HepG2 (cell line): Measurements from ENCODE around the gene CASKIN2. TPM values are rescaled to one million over a fixed set of nuclear protein-coding genes. Genes with fewer than 3 reads are reported as not detected.

Source experiments
- ATAC-seq: fragments of 200-7000 bp; cut with Tn5 transposase; 3 replicates; pipeline ENCODE4 v1.9.1; 2020; ENCODE audit warnings: mild to moderate bottlenecking, moderate library complexity
- BruUV-seq: library from RNA; stranded (reverse); fragments of 400-500 nt; replicated peaks from 2 replicates; lab custom pipeline; 2021; lab: Mats Ljungman, UMichigan
- CTCF ChIA-PET: fragments of 300-600 bp; formaldehyde crosslinking; extraction: SDS; loops from one replicate; lab custom pipeline; 2021; ENCODE audit warnings: low total read pairs, inconsistent platforms, low intra/inter-chr PET ratio; lab: Yijun Ruan, JAX
- POLR2A ChIA-PET: fragments of 350-600 bp; sonication (Branson Sonifier 250); formaldehyde crosslinking; loops from one replicate; lab custom pipeline; 2020; ENCODE audit warnings: antibody characterized with exemption, inconsistent platforms; lab: Yijun Ruan, JAX
- DNase-seq: peaks from one replicate; pipeline ENCODE4 v3.0.0-alpha.2; 2015; ENCODE audit warnings: low spot score
- FAIRE-seq: peaks from 3 replicates; lab custom pipeline; 2011; peaks lifted over from hg19 to GRCh38; lab: Jason Lieb, UNC
- H2AFZ ChIP-seq: one replicate; pipeline ENCODE4 v1.6.1; 2011; ENCODE audit warnings: low read length, inconsistent platforms
- H3K27ac ChIP-seq: fragments of 300-600 bp; 3 replicates; pipeline ENCODE4 v1.8.0; 2011; ENCODE audit warnings: mixed run types, mild to moderate bottlenecking, mixed read lengths, low read length, inconsistent platforms; ENCODE audit not compliant: insufficient read depth; ENCODE audit errors: extremely low read length
- H3K27me3 ChIP-seq, 2 experiments: fragments of 200-600 bp in 1 of 2; 2 replicates in 1 of 2; 3 replicates in 1 of 2; pipeline versions ENCODE4 v1.6.0 to v1.8.0; 2011; ENCODE audit warnings: low read length in 2 of 2, mild to moderate bottlenecking in 2 of 2, moderate library complexity in 2 of 2, inconsistent platforms in 1 of 2; ENCODE audit not compliant: insufficient read depth in 2 of 2, control insufficient read depth in 1 of 2
- H3K36me3 ChIP-seq, 2 experiments: fragments of 200-600 bp in 1 of 2; replicated peaks in 1 of 2; 2 replicates in 1 of 2; 3 replicates in 1 of 2; pipeline versions ENCODE4 v1.5.1 to v1.8.0; 2011; ENCODE audit warnings: low read length in 2 of 2, inconsistent platforms in 1 of 2; ENCODE audit not compliant: insufficient read depth in 2 of 2, control insufficient read depth in 1 of 2
- H3K4me1 ChIP-seq: 2 replicates; pipeline ENCODE4 v1.5.1; 2012; ENCODE audit warnings: low read length, inconsistent platforms; ENCODE audit not compliant: insufficient read depth
- H3K4me2 ChIP-seq: 2 replicates; pipeline ENCODE4 v1.6.0; 2011; ENCODE audit warnings: low read depth, low read length, inconsistent platforms
- H3K4me3 ChIP-seq, 3 experiments: fragments of 200-600 bp in 1 of 3; sonication (generic), shearing (Covaris generic) in 1 of 3; replicated peaks in 1 of 3; 2 replicates each; pipeline ENCODE4 v1.5.1; 2011 to 2016; ENCODE audit warnings: low read length in 3 of 3, inconsistent platforms in 2 of 3, low read depth in 2 of 3, mild to moderate bottlenecking in 2 of 3, control low read depth in 1 of 3, mixed read lengths in 1 of 3; ENCODE audit not compliant: insufficient read depth in 1 of 3
- H3K79me2 ChIP-seq: one replicate; pipeline ENCODE4 v1.6.1; 2011; ENCODE audit warnings: low read length, inconsistent platforms; ENCODE audit not compliant: insufficient read depth
- H3K9ac ChIP-seq: 2 replicates; pipeline ENCODE4 v1.6.0; 2011; ENCODE audit warnings: mild to moderate bottlenecking, low read depth, low read length, inconsistent platforms; ENCODE audit not compliant: insufficient read depth
- H3K9me3 ChIP-seq: 2 replicates; pipeline ENCODE4 v1.5.1; 2012; ENCODE audit warnings: mild to moderate bottlenecking, low read length
- H4K20me1 ChIP-seq: 2 replicates; pipeline ENCODE4 v1.6.0; 2011; ENCODE audit warnings: inconsistent platforms, mild to moderate bottlenecking, low read length, moderate library complexity; ENCODE audit not compliant: insufficient read depth
- AHR ChIP-seq: IDR thresholded peaks from 2 replicates; pipeline ENCODE4 v1.6.1; 2018; ENCODE audit warnings: missing genetic modification reagents, missing compliant biosample characterization
- ATF7-NPFF ChIP-seq: sonication (generic); formaldehyde crosslinking; IDR thresholded peaks from 2 replicates; pipeline ENCODE4 v1.8.1; 2023; ENCODE audit warnings: mild to moderate bottlenecking, low read depth, missing genetic modification reagents, moderate library complexity
- CREM ChIP-seq, 2 experiments: sonication (generic) in 1 of 2; formaldehyde crosslinking in 1 of 2; IDR thresholded peaks; 2 replicates each; pipeline versions ENCODE4 v1.4.0 to v1.6.1; 2016 to 2020; ENCODE audit warnings: antibody characterized with exemption in 1 of 2, mild to moderate bottlenecking in 1 of 2, missing genetic modification reagents in 1 of 2
- EEA1 ChIP-seq: sonication (generic); formaldehyde crosslinking; IDR thresholded peaks from 2 replicates; pipeline ENCODE4 v1.5.1; 2020; ENCODE audit warnings: mild to moderate bottlenecking, missing genetic modification reagents, borderline replicate concordance
- HES4 ChIP-seq: sonication (generic); formaldehyde crosslinking; IDR thresholded peaks from 2 replicates; pipeline ENCODE4 v1.9.0; 2021; ENCODE audit warnings: mild to moderate bottlenecking, missing genetic modification reagents, borderline replicate concordance
- HNF4G ChIP-seq, 2 experiments: sonication (generic) in 1 of 2; formaldehyde crosslinking in 1 of 2; IDR thresholded peaks; 2 replicates each; pipeline versions ENCODE4 v1.4.0 to v1.6.1; 2011 to 2020; ENCODE audit warnings: borderline replicate concordance in 2 of 2, low read depth in 2 of 2, mild to moderate bottlenecking in 2 of 2, low read length in 1 of 2, missing genetic modification reagents in 1 of 2, moderate library complexity in 1 of 2
- NONO ChIP-seq, 2 experiments: fragments of 450-650 bp in 1 of 2; sonication (generic) in 1 of 2; formaldehyde crosslinking in 1 of 2; IDR thresholded peaks in 1 of 2; conservative IDR thresholded peaks in 1 of 2; 2 replicates each; pipeline versions ENCODE4 v1.6.1 to v1.8.0; 2017 to 2022; ENCODE audit warnings: mild to moderate bottlenecking in 1 of 2, missing genetic modification reagents in 1 of 2, moderate library complexity in 1 of 2
- XRCC5 ChIP-seq: fragments of 200-400 bp; formaldehyde crosslinking; optimal IDR thresholded peaks from 2 replicates; pipeline ENCODE3; 2017; ENCODE audit warnings: mild to moderate bottlenecking, low read length
- ZNF607 ChIP-seq: sonication (generic); formaldehyde crosslinking; IDR thresholded peaks from 2 replicates; pipeline ENCODE4 v1.5.1; 2020; ENCODE audit warnings: missing genetic modification reagents, mild to moderate bottlenecking, borderline replicate concordance
- ZNF746 ChIP-seq: sonication (generic); formaldehyde crosslinking; IDR thresholded peaks from 2 replicates; pipeline ENCODE4 v1.8.0; 2022; ENCODE audit warnings: mild to moderate bottlenecking, missing genetic modification reagents
- ZNF850 ChIP-seq: sonication (generic); formaldehyde crosslinking; conservative IDR thresholded peaks from 2 replicates; pipeline ENCODE4 v1.9.0; 2021; ENCODE audit warnings: mild to moderate bottlenecking, missing genetic modification reagents
- WGBS: methylation state at CpG from one replicate; pipeline ENCODE4 v1.1.6; 2017; ENCODE audit warnings: low lambda C conversion rate; 5-methylcytosine and 5-hydroxymethylcytosine counted together
- in situ Hi-C: cut with HindIII; loops from 2 replicates; pipeline ENCODE4 v1.10.0; 2017; ENCODE audit warnings: low pct_unique_long_range_greater_than_20kb; ENCODE audit not compliant: extremely low pct_ligation_motif_present
- intact Hi-C: fragments of 100-400 bp; cut with micrococcal nuclease; formaldehyde crosslinking; loops from one replicate; pipeline ENCODE4 v1.10.0; 2022; ENCODE audit not compliant: unreplicated experiment
- polyA plus RNA-seq, 8 experiments: library from polyadenylated mRNA; depleted of rRNA in 3 of 8; stranded (reverse) in 7 of 8; unstranded in 1 of 8; fragments of >200 nt; fragmentation: Illumina TruSeq in 4 of 8; extraction: Trizol in 4 of 8; gene quantifications; 2 replicates each; pipeline versions ENCODE4 v1.2.1 to v1.2.3, GENCODE V29; 2011 to 2016; ENCODE audit warnings: low read depth in 4 of 8, missing spikeins in 1 of 8, mixed read lengths in 1 of 8; ENCODE audit not compliant: insufficient read depth in 1 of 8
- total RNA-seq, 5 experiments: library from RNA; depleted of rRNA; stranded (reverse); fragments of >200 nt; fragmentation: Illumina TruSeq; extraction: Trizol; gene quantifications; 2 replicates each; pipeline ENCODE4 v1.2.3, GENCODE V29; 2016; ENCODE audit warnings: low read depth in 1 of 5
- TF ChIP-seq, protein P1 (sequence below): IDR thresholded peaks from 2 replicates; pipeline ENCODE4 v1.6.1; 2012; ENCODE audit warnings: inconsistent platforms
- TF ChIP-seq, protein P2 (sequence below): sonication (generic); formaldehyde crosslinking; IDR thresholded peaks from 2 replicates; pipeline ENCODE4 v1.5.0; 2020; ENCODE audit warnings: mild to moderate bottlenecking, missing genetic modification reagents

Gene CASKIN2
- total and polyA plus RNA-seq, 2 of the 13 experiments (the other 11 are each of a cell fraction or from before 2014, with no cell fraction given), result 5.2 to 7.8 TPM

- intact Hi-C loops (loop anchor here (1.0 to 5.0 kb wide), 3 partner anchors 8 to 62 kb away; partner anchors contain the start of gene MYO15B), in situ Hi-C loops (no loop called here)
- H3K36me3 ChIP-seq, result peaks cover 1 to 21% of the 10 kb centered on the region in 2 experiments; a peak in 3 of 5 replicates
- H2AFZ ChIP-seq, result no peak within 1 kb of the TSS
- H3K9ac ChIP-seq, result peak within 1 kb of the TSS; percentile 63
- no TSS peak for BruUV-seq
- H3K27me3 ChIP-seq, result no peaks in the 10 kb centered on the region
- peak within 1 kb of the TSS; percentile 85 to 95 (median 86) for H3K4me3 ChIP-seq
- FAIRE-seq (no peak), ATAC-seq (peak; percentile 81), DNase-seq (peak; percentile 83)
- peak within 1 kb of the TSS; percentile 72 for H3K27ac ChIP-seq
- H4K20me1 ChIP-seq, result peaks cover 5% of the 10 kb centered on the region; the same call in 1 of the 2 replicates
- H3K4me2 ChIP-seq, result peak within 1 kb of the TSS; percentile 82
- under 1% methylated on average over 29 of the region's 108 CpGs for WGBS
- ChIA-PET POLR2A (interaction anchor here (0.8 to 3.0 kb wide), 21 partner anchors 9 to 254 kb away, joined by 3 to 29 read pairs (median 6); partner anchors contain the start of genes TMEM94 and TSEN54), CTCF (interaction anchor here (0.9 to 2.7 kb wide), 4 partner anchors 9 to 99 kb away, joined by 4 to 26 read pairs (median 8); partner anchors contain the start of genes CASKIN2 and TSEN54)
- no peaks in the 10 kb centered on the region for H3K9me3 ChIP-seq
- peaks cover 20% of the 10 kb centered on the region for H3K79me2 ChIP-seq
- peaks cover 21% of the 10 kb centered on the region for H3K4me1 ChIP-seq
- TF ChIP-seq, protein P1, sequence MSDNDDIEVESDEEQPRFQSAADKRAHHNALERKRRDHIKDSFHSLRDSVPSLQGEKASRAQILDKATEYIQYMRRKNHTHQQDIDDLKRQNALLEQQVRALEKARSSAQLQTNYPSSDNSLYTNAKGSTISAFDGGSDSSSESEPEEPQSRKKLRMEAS, result peak; percentile 71; the same call in 1 of the 2 replicates
- TF ChIP-seq ZNF850 (CRISPR knock-in tag) (no peak), CREM (IDR thresholded peaks at IDR 0.05) (no peak), CREM (CRISPR knock-in tag; IDR thresholded peaks at IDR 0.05) (no peak), NONO (IDR thresholded peaks at IDR 0.05) (no peak), NONO (CRISPR knock-in tag; conservative IDR thresholded peaks at IDR 0.05) (peak; percentile 73), HES4 (peak; percentile 85; the same call in 1 of the 2 replicates), ATF7-NPFF (peak; percentile 38; the same call in 1 of the 2 replicates), HNF4G (IDR thresholded peaks at IDR 0.05; ENCODE audit: borderline replicate concordance, low read depth, low read length) (no peak), HNF4G (CRISPR knock-in tag; IDR thresholded peaks at IDR 0.05; ENCODE audit: borderline replicate concordance, low read depth) (peak; percentile 24; the same call in 1 of the 2 replicates), EEA1 (CRISPR knock-in tag) (peak; percentile 2; the same call in 1 of the 2 replicates), ZNF746 (CRISPR knock-in tag) (peak; percentile 71; the same call in 1 of the 2 replicates), AHR (CRISPR knock-in tag) (0 out of 2 replicates have a peak, but pooled peaks have one; percentile 89), ZNF607 (CRISPR knock-in tag) (peak; percentile 73; the same call in 1 of the 2 replicates), XRCC5 (peak; percentile 95)
- TF ChIP-seq, protein P2, sequence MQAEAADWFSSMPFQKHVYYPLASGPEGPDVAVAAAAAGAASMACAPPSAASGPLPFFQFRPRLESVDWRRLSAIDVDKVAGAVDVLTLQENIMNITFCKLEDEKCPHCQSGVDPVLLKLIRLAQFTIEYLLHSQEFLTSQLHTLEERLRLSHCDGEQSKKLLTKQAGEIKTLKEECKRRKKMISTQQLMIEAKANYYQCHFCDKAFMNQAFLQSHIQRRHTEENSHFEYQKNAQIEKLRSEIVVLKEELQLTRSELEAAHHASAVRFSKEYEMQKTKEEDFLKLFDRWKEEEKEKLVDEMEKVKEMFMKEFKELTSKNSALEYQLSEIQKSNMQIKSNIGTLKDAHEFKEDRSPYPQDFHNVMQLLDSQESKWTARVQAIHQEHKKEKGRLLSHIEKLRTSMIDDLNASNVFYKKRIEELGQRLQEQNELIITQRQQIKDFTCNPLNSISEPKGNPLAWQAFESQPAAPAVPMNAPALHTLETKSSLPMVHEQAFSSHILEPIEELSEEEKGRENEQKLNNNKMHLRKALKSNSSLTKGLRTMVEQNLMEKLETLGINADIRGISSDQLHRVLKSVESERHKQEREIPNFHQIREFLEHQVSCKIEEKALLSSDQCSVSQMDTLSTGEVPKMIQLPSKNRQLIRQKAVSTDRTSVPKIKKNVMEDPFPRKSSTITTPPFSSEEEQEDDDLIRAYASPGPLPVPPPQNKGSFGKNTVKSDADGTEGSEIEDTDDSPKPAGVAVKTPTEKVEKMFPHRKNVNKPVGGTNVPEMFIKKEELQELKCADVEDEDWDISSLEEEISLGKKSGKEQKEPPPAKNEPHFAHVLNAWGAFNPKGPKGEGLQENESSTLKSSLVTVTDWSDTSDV (CRISPR knock-in tag), result no peak
Measured at GRCh38 chr17:75524970-75525805, 9.9 kb upstream of the CASKIN2 start, which contains the start of gene LLGL2. LLGL2 (plus strand) TSS chr17:75525697; CDS start chr17:75543427, 17,730 bp downstream.
